Neural cell (in vitro differentiated cells): ENCODE measurements around the gene ATG7.

Experiments
- CTCF ChIP-seq: fragments of 450-650 bp; IDR thresholded peaks from 2 replicates; pipeline ENCODE4 v1.5.1; 2014; ENCODE audit warnings: antibody characterized with exemption, mild to moderate bottlenecking, moderate library complexity; ENCODE audit not compliant: poor library complexity, severe bottlenecking
- EP300 ChIP-seq: fragments of 450-650 bp; conservative IDR thresholded peaks from 2 replicates; pipeline ENCODE4 v1.6.1; 2014; ENCODE audit warnings: antibody characterized with exemption, mild to moderate bottlenecking, moderate library complexity; ENCODE audit not compliant: poor library complexity, severe bottlenecking
- EZH2 ChIP-seq: fragments of 200-600, 300-800 bp; shearing (Covaris generic), sonication (generic); IDR thresholded peaks from 2 replicates; pipeline ENCODE4 v1.6.1; 2014; ENCODE audit warnings: antibody characterized with exemption, low read length, borderline replicate concordance, mild to moderate bottlenecking; ENCODE audit not compliant: insufficient read depth, poor library complexity, severe bottlenecking
- MXI1 ChIP-seq: fragments of 450-650 bp; conservative IDR thresholded peaks from 2 replicates; pipeline ENCODE4 v1.6.1; 2014; ENCODE audit warnings: antibody characterized with exemption, mild to moderate bottlenecking; ENCODE audit not compliant: poor library complexity, severe bottlenecking
- POLR2AphosphoS5 ChIP-seq: IDR thresholded peaks from 2 replicates; pipeline ENCODE4 v1.6.1; 2012
- SMC3 ChIP-seq: fragments of 450-650 bp; conservative IDR thresholded peaks from 2 replicates; pipeline ENCODE4 v1.6.1; 2014; ENCODE audit warnings: antibody characterized with exemption, mild to moderate bottlenecking, moderate library complexity; ENCODE audit not compliant: poor library complexity
- TAF1 ChIP-seq: IDR thresholded peaks from 2 replicates; pipeline ENCODE4 v1.6.1; 2012; ENCODE audit warnings: low read depth

GRCh38 chr3:11565932-11566331 lies 293.7 kb downstream of the ATG7 start:
- no peak for TF ChIP-seq POLR2AphosphoS5
- no peak for TF ChIP-seq CTCF
- TF ChIP-seq EZH2, result no peak
- no peak for TF ChIP-seq SMC3
- no peak for TF ChIP-seq TAF1
- TF ChIP-seq EP300, result no peak
- TF ChIP-seq MXI1, result no peak
